GM15510 (cell line): ENCODE results near the gene HSPB6.

Experiments
- POLR2A ChIP-seq: IDR thresholded peaks from 3 replicates; pipeline ENCODE4 v1.6.1; 2011; ENCODE audit warnings: borderline replicate concordance; ENCODE audit not compliant: insufficient read length; ENCODE audit errors: extremely low read depth

HSPB6 gene

DNA sequence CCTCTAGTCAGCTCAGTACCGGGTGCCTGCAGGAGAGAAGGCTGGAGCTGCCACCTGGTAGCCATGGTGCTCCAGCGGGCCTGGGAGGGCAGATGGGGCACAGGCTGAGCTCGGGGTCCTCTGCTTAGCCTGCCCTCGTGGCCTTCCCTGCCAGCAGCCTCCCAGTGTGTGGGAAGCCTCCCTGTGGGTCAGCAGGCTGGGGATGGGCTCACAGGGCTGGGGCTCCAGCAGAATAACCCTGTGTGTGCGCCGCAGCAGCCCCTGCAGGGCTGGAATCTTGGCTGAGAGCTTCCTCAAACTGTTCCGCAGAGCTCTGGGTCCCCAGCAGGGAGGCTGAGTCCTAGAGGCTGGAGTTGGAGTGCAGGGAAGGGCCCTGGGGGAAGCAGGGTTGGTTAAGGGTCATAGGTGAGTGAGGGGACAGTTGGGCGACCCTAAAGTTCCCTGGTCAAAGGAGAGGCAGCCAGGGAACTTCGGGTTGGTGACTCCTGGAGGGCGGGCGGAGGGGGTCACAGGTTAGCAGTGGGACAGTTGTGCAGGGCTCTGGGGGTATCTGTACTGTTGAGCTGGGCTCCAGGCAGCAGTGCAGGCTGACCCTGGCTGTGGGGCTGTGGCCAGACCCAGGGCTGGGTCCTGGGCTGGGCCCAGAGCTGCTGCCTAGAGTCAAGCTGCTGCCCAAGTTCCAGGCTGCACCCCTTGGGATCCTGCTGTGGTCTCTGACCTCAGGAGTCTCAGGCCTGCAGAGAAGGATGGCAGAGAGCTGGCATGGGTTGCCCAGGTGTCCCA is 32.6 kb upstream of the HSPB6 start:
- no peak for TF ChIP-seq POLR2A

DNA sequence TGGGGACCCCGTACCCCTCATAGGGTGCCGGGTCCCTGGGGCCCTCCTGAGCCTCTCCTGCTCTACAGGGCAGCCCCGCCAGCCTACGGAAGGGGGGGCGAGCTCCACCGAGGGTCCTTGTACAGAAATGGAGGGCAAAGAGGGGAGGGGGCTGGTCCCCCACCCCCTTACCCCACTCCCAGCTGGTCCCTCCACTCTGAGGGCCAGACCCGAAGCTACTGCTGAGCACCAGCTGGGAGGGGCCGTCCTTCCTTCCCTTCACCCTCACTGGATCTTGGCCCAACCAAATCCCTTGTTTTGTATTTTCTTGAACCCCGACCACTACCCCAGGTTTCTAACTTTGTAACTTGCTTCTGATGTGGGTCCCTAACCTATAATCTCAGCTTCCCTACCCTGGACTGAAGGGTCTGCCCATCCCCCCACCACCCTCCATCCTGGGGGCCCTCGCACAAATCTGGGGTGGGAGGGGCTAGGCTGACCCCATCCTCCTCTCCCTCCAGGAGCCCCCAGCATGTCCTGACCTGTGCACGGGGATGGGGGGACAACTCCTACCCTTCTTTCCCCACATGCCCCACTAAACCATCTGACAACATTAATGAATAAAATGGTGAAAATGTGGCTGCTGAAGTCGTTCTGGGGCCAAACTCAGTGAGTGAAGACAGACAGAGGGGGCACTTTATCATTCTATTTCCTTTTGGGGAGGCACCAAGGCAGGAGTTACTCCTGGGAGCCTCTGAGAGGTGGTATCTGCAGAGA is 31.6 kb upstream of the HSPB6 start:
- TF ChIP-seq POLR2A = no peak

DNA sequence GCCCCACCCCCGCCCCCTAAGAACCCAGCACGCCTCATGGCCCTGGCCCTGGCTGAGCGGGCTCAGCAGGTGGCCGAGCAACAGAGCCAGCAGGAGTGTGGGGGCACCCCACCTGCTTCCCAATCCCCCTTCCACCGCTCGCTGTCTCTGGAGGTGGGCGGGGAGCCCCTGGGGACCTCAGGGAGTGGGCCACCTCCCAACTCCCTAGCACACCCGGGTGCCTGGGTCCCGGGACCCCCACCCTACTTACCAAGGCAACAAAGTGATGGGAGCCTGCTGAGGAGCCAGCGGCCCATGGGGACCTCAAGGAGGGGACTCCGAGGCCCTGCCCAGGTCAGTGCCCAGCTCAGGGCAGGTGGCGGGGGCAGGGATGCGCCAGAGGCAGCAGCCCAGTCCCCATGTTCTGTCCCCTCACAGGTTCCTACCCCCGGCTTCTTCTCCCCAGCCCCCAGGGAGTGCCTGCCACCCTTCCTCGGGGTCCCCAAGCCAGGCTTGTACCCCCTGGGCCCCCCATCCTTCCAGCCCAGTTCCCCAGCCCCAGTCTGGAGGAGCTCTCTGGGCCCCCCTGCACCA is 30.5 kb upstream of the HSPB6 start:
- TF ChIP-seq POLR2A = no peak

DNA sequence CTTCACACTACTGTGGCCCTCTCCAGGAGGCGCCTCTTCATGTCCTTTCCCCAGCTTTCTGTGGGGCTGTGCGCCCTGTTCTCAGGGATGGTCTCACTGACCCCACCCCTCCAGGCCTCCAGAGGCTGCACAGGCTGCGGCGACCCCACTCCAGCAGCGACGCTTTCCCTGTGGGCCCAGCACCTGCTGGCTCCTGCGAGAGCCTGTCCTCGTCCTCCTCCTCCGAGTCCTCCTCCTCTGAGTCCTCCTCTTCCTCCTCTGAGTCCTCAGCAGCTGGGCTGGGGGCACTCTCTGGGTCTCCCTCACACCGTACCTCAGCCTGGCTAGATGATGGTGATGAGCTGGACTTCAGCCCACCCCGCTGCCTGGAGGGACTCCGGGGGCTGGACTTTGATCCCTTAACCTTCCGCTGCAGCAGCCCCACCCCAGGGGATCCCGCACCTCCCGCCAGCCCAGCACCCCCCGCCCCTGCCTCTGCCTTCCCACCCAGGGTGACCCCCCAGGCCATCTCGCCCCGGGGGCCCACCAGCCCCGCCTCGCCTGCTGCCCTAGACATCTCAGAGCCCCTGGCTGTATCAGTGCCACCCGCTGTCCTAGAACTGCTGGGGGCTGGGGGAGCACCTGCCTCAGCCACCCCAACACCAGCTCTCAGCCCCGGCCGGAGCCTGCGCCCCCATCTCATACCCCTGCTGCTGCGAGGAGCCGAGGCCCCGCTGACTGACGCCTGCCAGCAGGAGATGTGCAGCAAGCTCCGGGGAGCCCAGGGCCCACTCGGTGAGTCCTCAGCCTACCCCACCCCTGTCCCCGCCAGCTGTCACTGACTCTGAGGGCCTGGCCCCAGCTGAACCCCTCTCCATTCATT is 29.7 kb upstream of the HSPB6 start:
- no peak for TF ChIP-seq POLR2A

DNA sequence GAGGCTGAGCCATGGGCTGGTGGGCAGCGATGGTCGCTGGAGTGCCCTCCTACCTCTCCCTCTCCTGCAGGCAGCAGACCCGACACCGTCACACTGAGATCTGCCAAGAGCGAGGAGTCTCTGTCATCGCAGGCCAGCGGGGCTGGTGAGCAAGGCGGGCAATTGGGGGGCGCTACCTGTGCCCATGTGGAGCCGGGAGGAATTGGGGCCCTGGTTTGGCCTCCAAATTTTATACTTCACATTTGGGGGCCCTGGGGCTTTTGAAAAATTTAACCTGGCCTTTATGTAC is 28.5 kb upstream of the HSPB6 start:
- TF ChIP-seq POLR2A = no peak

DNA sequence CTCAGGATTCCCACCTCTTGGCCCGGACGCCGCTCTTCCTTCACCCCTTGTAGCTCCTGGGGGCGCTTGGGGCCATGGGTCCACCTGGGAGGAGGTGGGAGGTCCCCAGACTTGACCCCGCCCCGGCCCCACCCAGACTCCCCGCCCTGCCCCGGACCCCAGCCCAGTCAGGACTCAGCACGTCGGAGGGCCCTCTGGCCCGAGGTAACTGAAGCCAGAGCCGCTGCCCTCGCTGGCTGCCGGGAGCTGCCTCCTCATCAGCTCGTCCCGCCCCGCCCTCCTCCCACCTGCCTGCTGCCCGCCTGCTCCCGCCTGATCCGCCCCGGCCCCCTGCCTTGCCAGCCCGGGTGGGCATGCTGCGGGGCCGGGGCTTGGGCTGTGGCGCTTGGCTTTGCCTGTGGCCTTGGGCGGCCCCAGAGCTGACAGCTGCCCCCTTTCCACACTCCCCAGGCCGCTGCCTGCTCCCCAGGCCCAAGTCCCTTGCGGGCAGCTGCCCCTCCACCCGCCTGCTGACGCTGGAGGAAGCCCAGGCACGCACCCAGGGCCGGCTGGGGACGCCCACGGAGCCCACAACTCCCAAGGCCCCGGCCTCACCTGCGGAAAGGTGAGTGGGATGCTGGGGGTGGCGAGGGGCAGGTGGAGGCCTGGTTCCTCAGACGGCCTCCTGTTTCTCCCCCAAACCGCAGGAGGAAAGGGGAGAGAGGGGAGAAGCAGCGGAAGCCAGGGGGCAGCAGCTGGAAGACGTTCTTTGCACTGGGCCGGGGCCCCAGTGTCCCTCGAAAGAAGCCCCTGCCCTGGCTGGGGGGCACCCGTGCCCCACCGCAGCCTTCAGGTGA is 27.9 kb upstream of the HSPB6 start:
- TF ChIP-seq POLR2A = no peak

DNA sequence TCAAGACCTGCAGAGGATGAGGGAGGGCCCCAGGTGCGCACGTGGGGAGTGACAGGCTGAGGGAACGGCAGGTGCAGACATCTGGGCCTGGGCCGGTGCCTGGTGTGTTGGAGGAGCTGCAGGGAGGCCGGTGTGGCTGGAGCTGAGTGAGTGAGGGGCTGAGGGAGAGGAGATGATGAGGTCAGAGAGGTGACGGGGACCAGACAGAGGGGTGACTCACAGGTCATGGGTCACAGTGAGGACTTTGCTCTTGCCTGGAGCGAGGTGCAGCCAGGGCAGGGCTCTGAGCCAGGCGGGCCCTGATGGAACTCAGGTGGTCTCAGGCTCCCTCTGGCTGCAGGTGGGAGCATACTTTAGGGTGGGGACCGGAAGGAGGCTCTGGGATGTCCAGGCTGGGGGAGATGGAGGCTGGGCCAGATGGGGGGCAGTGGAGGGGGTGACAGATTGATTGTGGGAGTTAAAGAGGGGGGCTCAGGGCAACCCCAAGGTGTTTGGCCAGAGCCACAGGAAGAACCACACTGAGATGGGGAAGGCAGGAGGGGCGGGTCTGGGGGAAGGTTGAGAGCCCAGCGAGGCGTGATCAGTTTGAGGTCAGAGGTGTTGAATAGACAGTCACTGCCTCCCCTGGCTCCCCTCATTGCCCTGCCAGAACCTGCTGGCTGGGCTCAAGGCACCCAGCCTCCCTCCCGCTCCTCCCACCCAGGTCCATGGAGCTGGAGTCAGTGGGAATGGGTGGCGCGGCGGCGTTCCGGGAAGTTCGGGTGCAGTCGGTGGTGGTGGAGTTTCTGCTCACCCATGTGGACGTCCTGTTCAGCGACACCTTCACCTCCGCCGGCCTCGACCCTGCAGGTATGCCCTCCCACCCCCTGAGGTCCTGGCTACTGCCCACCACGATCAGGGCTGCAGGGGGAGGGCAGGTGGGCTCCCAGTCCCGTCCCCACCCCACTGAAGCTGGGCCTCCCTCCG is 26.9 kb upstream of the HSPB6 start:
- no peak for TF ChIP-seq POLR2A

DNA sequence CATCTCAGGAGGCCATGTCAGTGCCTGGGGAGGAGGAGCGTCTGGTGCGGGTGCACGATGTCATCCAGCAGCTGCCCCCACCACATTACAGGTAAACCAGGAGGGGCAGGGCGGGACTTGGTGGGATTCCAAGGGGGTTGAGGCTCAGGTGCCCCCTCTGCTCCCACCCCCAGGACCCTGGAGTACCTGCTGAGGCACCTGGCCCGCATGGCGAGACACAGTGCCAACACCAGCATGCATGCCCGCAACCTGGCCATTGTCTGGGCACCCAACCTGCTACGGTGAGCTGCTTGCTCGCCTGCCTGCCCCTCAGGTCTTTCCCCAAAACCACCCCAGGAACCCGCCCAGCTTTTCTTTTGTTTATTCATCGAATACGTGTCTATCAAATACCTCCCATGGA is 25.8 kb upstream of the HSPB6 start:
- no peak for TF ChIP-seq POLR2A

DNA sequence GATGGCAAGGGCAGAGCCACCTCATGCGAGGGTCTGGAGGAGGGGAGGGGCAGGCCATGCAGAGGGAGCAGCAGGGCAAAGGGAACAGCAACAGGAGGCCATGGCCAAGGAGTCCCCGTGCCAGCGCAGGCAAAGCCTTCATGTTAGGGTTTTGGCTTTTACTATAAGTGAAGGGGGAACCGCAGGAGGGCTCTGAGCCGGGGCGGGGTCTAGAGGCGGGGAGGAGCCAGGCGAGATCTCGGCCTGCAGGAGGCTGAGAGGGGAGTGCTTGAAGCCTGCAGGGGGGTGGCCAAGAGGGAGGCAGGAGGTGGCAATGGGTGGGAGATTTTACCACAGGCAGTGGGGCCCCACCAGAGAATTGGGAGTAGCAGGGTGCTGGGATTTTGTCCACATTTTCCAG is 24.8 kb upstream of the HSPB6 start:
- TF ChIP-seq POLR2A = no peak

DNA sequence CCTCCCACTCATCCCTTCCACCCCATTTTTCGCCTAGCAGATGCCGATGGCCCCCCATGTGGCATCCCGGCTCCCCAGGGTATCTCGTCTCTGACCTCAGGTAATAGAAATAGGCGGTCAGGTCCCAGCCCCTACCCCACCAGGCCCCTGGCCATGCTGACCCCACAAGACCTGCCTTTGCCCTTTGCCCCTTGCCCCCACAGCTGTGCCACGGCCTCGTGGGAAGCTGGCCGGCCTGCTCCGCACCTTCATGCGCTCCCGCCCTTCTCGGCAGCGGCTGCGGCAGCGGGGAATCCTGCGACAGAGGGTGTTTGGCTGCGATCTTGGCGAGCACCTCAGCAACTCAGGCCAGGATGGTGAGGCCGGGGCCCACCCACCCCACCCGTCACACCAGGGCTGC is 23.9 kb upstream of the HSPB6 start:
- TF ChIP-seq POLR2A = no peak

DNA sequence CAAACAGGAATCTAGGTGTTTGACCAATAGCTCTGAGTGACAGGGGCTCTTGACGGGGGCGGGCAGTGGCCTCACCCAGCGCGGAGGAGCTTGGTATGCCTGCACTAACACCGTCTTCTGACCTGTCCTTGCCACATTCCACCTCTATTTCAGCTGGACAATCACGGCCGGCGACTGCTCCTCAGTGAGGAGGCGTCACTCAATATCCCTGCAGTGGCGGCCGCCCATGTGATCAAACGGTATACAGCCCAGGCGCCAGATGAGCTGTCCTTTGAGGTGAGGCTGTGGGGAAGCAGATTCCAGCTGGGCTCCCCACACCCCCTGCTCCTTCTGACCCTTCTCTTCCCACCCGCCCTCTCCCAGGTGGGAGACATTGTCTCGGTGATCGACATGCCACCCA is 23.2 kb upstream of the HSPB6 start:
- no peak for TF ChIP-seq POLR2A

DNA sequence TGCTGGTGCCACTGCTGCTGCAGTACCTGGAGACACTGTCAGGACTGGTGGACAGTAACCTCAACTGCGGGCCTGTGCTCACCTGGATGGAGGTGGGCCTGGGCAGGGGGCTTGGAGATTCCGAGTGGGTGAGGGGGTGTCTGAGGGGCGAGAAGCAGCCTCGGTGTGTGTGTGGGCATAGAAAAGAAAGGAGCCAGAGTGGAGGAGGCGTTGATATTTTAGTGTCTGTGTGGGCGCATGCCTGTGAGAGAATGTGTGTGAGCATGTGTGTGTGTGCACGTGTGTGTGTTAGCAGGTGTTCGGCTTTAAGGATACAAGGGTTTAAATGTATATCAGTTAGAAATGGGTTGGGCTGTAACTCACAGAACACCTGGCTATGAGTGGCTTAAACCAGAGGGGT is 22.2 kb upstream of the HSPB6 start:
- TF ChIP-seq POLR2A = no peak

DNA sequence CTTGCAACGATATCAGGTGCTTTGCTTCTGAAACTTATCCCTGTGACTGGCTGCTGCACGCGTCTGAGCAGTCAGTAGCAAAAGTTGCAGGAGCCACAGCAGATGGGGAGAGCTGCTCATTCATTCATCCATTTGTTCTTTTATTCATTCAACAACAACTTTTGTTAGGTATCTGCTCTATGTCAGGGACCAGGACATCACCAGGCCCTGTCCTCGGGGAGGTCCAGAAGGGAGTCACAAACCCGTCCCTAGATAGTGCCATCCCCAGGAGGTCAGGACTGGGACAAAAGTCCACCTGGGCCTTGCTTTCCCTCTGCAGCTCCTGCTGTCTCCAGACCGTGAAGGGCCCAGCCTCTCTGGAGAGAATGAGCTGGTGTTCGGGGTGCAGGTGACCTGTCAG is 21.1 kb upstream of the HSPB6 start:
- TF ChIP-seq POLR2A = no peak
